Measurements from ENCODE around the gene C3.
"Not testable (repeated sequence)": the region's sequence is repeated elsewhere in the genome, so short reads cannot be mapped to it uniquely, and the experiment has no call there.

The C3 gene

GRCh38 chr19:6662702-6663101, 57.7 kb downstream of the C3 start:
- DNase-seq (ENCODE audit: low read depth): no peak

GRCh38 chr19:6661509-6662244, 58.8 kb downstream of the C3 start:
- DNase-seq (ENCODE audit: low read depth): not testable (repeated sequence)

GRCh38 chr19:6660930-6661329, 59.5 kb downstream of the C3 start:
- DNase-seq (ENCODE audit: low read depth): no peak

- DNase-seq (ENCODE audit: low read depth): not testable (repeated sequence)
Observed at GRCh38 chr19:6656390-6656789, 64.1 kb downstream of the C3 start.

GRCh38 chr19:6654347-6655310, 65.8 kb downstream of the C3 start:
- no peak for DNase-seq (ENCODE audit: low read depth)

- no peak for DNase-seq (ENCODE audit: low read depth)
Observed at GRCh38 chr19:6652805-6653094, 67.7 kb downstream of the C3 start.

- no peak for DNase-seq (ENCODE audit: low read depth)
Observed at GRCh38 chr19:6651965-6652804, 68.3 kb downstream of the C3 start.

GRCh38 chr19:6649185-6649584, 71.3 kb downstream of the C3 start:
- no peak for DNase-seq (ENCODE audit: low read depth)

GRCh38 chr19:6648141-6648715, 72.2 kb downstream of the C3 start:
- no peak for DNase-seq (ENCODE audit: low read depth)

- no peak for DNase-seq (ENCODE audit: low read depth)
Observed at GRCh38 chr19:6644796-6645195, 75.7 kb downstream of the C3 start.

GRCh38 chr19:6640333-6640732, 80.1 kb downstream of the C3 start:
- DNase-seq (ENCODE audit: low read depth): not testable (repeated sequence)

- DNase-seq (ENCODE audit: low read depth): no peak
Observed at GRCh38 chr19:6639439-6639838, 81.0 kb downstream of the C3 start.

GRCh38 chr19:6633456-6633813, 87.0 kb downstream of the C3 start:
- DNase-seq (ENCODE audit: low read depth): not testable (repeated sequence)

- DNase-seq (ENCODE audit: low read depth): not testable (repeated sequence)
Observed at GRCh38 chr19:6632747-6633455, 87.5 kb downstream of the C3 start.

- DNase-seq (ENCODE audit: low read depth): peak; percentile 71
Observed at GRCh38 chr19:6632002-6632621, 88.3 kb downstream of the C3 start.

Measured in T follicular helper cell (primary cell).